BE2C (cell line): Measurements from ENCODE around the gene SCGB1D1.
"Not testable (repeated sequence)": the region's sequence is repeated elsewhere in the genome, so short reads cannot be mapped to it uniquely, and the experiment has no call there.

Experiments used
- DNase-seq: peaks from one replicate; pipeline ENCODE4 v3.0.0-alpha.2; 2020
- H3K27me3 ChIP-seq: fragments of 250-450 bp; sonication (Bioruptor Pico); 2 replicates; pipeline ENCODE4 v1.5.1; 2020; ENCODE audit warnings: mild to moderate bottlenecking
- H3K36me3 ChIP-seq: fragments of 250-450 bp; sonication (Bioruptor Pico); 2 replicates; pipeline ENCODE4 v1.5.1; 2020; ENCODE audit warnings: mild to moderate bottlenecking
- H3K4me1 ChIP-seq: fragments of 250-450 bp; sonication (Bioruptor Pico); 2 replicates; pipeline ENCODE4 v1.5.1; 2020
- H3K4me3 ChIP-seq: 2 replicates; pipeline ENCODE4 v1.5.1; 2011; ENCODE audit warnings: low read depth, low read length
- H3K9me3 ChIP-seq: fragments of 250-450 bp; sonication (Bioruptor Pico); 2 replicates; pipeline ENCODE4 v1.5.1; 2020
- CTCF ChIP-seq: IDR thresholded peaks from 2 replicates; pipeline ENCODE4 v1.5.1; 2012; ENCODE audit warnings: mild to moderate bottlenecking, low read depth, low read length

SCGB1D1 gene

GRCh38 chr11:62186195-62186594 is 3.8 kb upstream of the SCGB1D1 start:
- H3K36me3 ChIP-seq, result no peaks in the 10 kb centered on the region
- H3K9me3 ChIP-seq, result no peaks in the 10 kb centered on the region
- DNase-seq, result no peak
- no peaks in the 10 kb centered on the region for H3K4me1 ChIP-seq
- peaks cover 7% of the 10 kb centered on the region; the same call in 1 of the 2 replicates for H3K27me3 ChIP-seq
- no peak for TF ChIP-seq CTCF
- no peak overlapping the region for H3K4me3 ChIP-seq

GRCh38 chr11:62193952-62194351 is 3.9 kb downstream of the SCGB1D1 start:
- no peak for TF ChIP-seq CTCF

GRCh38 chr11:62195010-62195409 is 5.0 kb downstream of the SCGB1D1 start:
- H3K4me1 ChIP-seq, H3K36me3 ChIP-seq, H3K9me3 ChIP-seq, H3K4me3 ChIP-seq, DNase-seq, H3K27me3 ChIP-seq: not testable (repeated sequence)

More at GRCh38 chr11:62193952-62194351, 3.9 kb downstream of the SCGB1D1 start:
- Histone ChIP-seq H3K4me3 (no peak overlapping the region), H3K36me3 (no peaks in the 10 kb centered on the region), H3K4me1 (no peaks in the 10 kb centered on the region), H3K9me3 (no peaks in the 10 kb centered on the region), H3K27me3 (peaks cover 7% of the 10 kb centered on the region; the same call in 1 of the 2 replicates)
- no peak for DNase-seq

- H3K36me3 ChIP-seq, result no peaks in the 10 kb centered on the region
- H3K27me3 ChIP-seq, result no peaks in the 10 kb centered on the region
- TF ChIP-seq CTCF, result peak; percentile 24; the same call in 1 of the 2 replicates
- no peaks in the 10 kb centered on the region for H3K4me1 ChIP-seq
- H3K9me3 ChIP-seq, result no peaks in the 10 kb centered on the region
- no peak for DNase-seq
- H3K4me3 ChIP-seq, result no peak overlapping the region
Measured at GRCh38 chr11:62195945-62196344, 5.9 kb downstream of the SCGB1D1 start.

GRCh38 chr11:62197400-62197799 is 7.4 kb downstream of the SCGB1D1 start:
- not testable (repeated sequence) for H3K27me3 ChIP-seq, H3K4me3 ChIP-seq

GRCh38 chr11:62201376-62201775 is 11.4 kb downstream of the SCGB1D1 start:
- no peak for DNase-seq
- no peak for TF ChIP-seq CTCF

More at GRCh38 chr11:62197400-62197799, 7.4 kb downstream of the SCGB1D1 start:
- H3K36me3 ChIP-seq, DNase-seq, H3K4me1 ChIP-seq, H3K9me3 ChIP-seq: not testable (repeated sequence)

GRCh38 chr11:62202910-62203309 is 12.9 kb downstream of the SCGB1D1 start:
- no peak for DNase-seq
- Histone ChIP-seq H3K9me3 (no peaks in the 10 kb centered on the region), H3K4me1 (no peaks in the 10 kb centered on the region), H3K4me3 (no peak overlapping the region), H3K36me3 (no peaks in the 10 kb centered on the region), H3K27me3 (no peaks in the 10 kb centered on the region)
- no peak for TF ChIP-seq CTCF

More at GRCh38 chr11:62201376-62201775, 11.4 kb downstream of the SCGB1D1 start:
- H3K4me1 ChIP-seq, result no peaks in the 10 kb centered on the region
- H3K9me3 ChIP-seq, result no peaks in the 10 kb centered on the region
- no peaks in the 10 kb centered on the region for H3K36me3 ChIP-seq
- no peaks in the 10 kb centered on the region for H3K27me3 ChIP-seq
- no peak overlapping the region for H3K4me3 ChIP-seq
